ENCODE results near the gene PDXK. TPM values are rescaled to one million over a fixed set of nuclear protein-coding genes. Genes with fewer than 3 reads are reported as not detected.

Gene PDXK
- total RNA-seq, 2 donors from 2014 or later, result 33.7 to 68.9 TPM

DNA sequence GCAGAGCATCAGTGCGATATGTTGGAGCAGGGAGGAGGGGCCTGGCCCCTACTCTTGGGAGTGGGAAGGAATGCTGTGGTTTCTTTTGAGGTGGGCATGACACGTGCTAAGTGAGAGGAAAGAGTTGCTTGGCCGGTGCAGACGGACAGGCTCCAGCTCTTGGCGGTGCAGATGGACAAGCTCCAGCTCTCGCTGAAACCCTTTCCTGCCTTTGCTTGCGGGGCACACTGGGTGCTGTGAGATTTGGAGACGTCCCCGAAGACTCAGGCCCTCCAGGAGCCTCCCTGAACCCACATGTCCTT, 15.9 kb downstream of the PDXK start:
- WGBS, 2 donors, result 60 to 70% methylated on average over 9 of the region's 9 CpGs
- H3K27ac ChIP-seq, result peak overlapping the region in 2 of 4 donors; percentile 55 to 69
- H3K4me1 ChIP-seq, result peaks cover 32% of the 10 kb centered on the region
- no peaks in the 10 kb centered on the region for H3K9me3 ChIP-seq
- ATAC-seq, result no peak
- no peak for DNase-seq
- no peaks in the 10 kb centered on the region for H3K36me3 ChIP-seq (replicated peaks in 1 of 2; ENCODE audit: insufficient read depth in 1 of 2, low read depth in 2 of 2)
- H3K4me3 ChIP-seq, result no peak overlapping the region
- no peak for TF ChIP-seq POLR2A (IDR thresholded peaks at IDR 0.05)
- TF ChIP-seq, protein P1, sequence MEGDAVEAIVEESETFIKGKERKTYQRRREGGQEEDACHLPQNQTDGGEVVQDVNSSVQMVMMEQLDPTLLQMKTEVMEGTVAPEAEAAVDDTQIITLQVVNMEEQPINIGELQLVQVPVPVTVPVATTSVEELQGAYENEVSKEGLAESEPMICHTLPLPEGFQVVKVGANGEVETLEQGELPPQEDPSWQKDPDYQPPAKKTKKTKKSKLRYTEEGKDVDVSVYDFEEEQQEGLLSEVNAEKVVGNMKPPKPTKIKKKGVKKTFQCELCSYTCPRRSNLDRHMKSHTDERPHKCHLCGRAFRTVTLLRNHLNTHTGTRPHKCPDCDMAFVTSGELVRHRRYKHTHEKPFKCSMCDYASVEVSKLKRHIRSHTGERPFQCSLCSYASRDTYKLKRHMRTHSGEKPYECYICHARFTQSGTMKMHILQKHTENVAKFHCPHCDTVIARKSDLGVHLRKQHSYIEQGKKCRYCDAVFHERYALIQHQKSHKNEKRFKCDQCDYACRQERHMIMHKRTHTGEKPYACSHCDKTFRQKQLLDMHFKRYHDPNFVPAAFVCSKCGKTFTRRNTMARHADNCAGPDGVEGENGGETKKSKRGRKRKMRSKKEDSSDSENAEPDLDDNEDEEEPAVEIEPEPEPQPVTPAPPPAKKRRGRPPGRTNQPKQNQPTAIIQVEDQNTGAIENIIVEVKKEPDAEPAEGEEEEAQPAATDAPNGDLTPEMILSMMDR (IDR thresholded peaks at IDR 0.05), result no peak
- H3K27me3 ChIP-seq, result no peaks in the 10 kb centered on the region
- intact Hi-C loops (cut with DNase I), result no loop called here

DNA sequence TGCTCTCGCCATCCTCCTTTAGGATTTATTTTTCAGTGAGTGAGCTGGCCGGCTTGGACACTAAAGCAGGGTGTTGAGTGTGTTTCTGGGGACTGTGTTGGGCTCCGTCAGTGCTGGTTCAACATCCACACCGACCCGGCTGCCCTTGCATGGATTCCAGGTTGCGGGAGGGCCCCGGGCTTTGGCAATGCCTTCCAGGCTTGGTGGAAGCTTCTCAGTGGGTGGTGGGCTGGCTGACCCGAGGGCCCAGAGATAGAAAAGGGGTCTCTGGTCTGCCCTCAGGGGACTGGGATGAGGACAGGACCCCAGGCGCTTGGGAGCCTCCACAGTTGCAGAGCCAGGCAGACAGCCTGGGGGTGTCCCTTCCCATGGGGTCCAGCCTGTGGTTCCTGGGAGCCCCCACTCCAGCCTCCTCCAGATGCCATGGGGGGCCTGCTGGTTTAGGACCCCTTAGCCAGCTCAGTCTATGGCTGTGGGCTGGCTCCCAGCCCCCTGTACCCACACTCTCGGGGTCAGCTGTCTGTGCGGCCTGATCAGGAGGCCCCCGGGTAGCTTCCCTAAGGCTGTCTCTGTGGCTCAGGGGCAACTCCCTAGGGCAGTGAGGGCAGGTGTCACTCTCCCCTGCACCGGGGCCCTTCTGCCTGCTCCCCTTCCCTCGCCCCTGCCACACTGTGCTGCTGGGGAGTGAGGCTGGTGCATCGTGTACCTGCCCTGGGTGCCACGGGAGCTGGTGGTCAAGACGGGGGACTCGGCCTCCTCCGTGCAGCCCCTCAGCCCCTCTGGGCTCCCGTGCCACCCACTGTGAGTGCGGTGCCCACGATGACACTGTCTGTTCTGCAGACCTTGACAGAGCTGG, 16.5 kb downstream of the PDXK start:
- Histone ChIP-seq H3K36me3 (replicated peaks in 1 of 2; ENCODE audit: insufficient read depth in 1 of 2, low read depth in 2 of 2) (no peaks in the 10 kb centered on the region), H3K4me1 (peaks cover 32% of the 10 kb centered on the region), H3K4me3 (no peak overlapping the region), H3K27me3 (no peaks in the 10 kb centered on the region), H3K27ac (peak overlapping the region in 1 of 4 donors; percentile 69), H3K9me3 (no peaks in the 10 kb centered on the region)
- 82 to 96% methylated on average over 10 to 21 of the region's 22 CpGs for WGBS, 2 donors
- DNase-seq (no peak), ATAC-seq (no peak)
- intact Hi-C loops (cut with DNase I), result no loop called here
- TF ChIP-seq, protein P1 (IDR thresholded peaks at IDR 0.05), result no peak
- no peak for TF ChIP-seq POLR2A (IDR thresholded peaks at IDR 0.05)

DNA sequence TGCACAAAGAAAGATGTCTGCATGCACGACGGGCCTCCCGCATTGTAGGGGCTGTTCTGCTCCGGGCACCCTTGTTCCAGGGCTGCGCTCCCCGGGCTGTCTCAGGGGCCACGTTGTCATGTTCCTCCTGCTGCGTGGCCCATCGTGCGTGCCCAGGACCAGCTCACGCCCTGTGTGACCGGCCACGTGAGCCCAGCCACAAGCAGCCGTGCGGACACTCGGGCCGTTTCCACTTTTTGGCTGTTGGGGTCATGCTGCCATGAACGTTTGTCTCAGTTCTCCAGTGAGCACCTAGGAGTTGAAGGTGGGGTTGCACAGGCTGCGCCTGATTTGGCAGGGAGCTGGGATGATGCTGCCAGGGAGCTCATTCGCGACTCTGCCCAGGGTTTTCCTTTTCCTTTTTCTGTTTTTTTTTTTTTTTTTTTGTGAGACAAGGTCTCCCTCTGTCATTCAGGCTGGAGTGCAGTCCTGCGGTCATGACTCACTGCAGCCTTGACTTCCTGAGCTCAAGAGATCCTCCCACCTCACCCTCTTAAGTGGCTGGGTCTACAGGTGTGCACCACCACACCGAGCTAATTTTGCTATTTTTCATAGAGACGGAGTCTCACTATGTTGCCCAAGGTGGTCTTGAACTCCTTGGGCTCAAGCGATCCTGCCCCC, 17.4 kb downstream of the PDXK start:
- H3K27ac ChIP-seq, result no peak overlapping the region
- no peak for ATAC-seq
- no peak for TF ChIP-seq POLR2A (IDR thresholded peaks at IDR 0.05)
- TF ChIP-seq, protein P1 (IDR thresholded peaks at IDR 0.05), result no peak
- H3K4me3 ChIP-seq, result no peak overlapping the region
- no peak for DNase-seq
- WGBS, 2 donors, result 90 to 93% methylated on average over 20 to 25 of the region's 25 CpGs
- intact Hi-C loops (cut with DNase I), result no loop called here
- no peaks in the 10 kb centered on the region for H3K27me3 ChIP-seq
- no peaks in the 10 kb centered on the region for H3K36me3 ChIP-seq (replicated peaks in 1 of 2; ENCODE audit: insufficient read depth in 1 of 2, low read depth in 2 of 2)
- H3K4me1 ChIP-seq, result peaks cover 28% of the 10 kb centered on the region
- H3K9me3 ChIP-seq, result no peaks in the 10 kb centered on the region

DNA sequence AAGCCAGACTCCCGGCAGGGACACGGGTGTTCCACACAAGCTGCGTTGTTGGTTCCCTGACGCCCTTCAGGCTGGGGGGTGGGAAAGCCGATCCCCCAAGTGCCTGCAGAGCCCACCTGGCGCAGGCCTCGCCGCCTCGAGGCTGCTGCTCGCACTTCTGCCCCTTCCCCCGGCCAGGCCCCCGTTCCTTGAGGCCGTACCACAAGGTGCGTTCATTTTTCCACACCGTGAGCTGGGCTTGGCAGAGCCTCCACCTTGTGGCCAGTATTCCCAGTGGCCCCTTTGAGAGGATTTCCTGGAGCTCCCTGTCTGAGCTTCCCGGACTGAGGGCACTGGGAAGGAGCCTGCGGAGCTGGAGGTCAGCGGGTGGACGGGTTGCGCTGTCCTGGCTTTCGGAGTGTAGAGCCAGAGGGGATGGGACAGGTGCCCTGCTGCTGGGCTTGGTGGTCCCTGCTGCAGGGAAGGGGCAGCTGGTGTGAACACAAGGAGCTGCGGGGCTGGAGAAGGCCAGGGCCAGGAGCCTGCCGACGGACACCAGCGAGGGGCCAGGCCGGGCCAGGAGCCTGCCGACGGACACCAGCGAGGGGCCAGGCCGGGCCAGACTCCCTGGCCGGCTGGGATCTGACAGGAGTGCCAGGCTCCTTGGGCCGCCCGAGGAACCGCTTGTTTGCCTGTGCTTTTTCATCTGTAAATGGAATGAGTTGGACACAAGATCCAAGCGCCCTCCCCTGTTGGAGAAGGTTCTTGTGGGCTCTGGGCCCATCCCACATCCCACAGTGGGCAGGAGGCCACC, 18.4 kb downstream of the PDXK start:
- Histone ChIP-seq H3K36me3 (replicated peaks in 1 of 2; ENCODE audit: insufficient read depth in 1 of 2, low read depth in 2 of 2) (peaks cover 0 to 2% of the 10 kb centered on the region in 2 donors), H3K4me3 (no peak overlapping the region), H3K27ac (no peak overlapping the region), H3K9me3 (no peaks in the 10 kb centered on the region), H3K27me3 (no peaks in the 10 kb centered on the region), H3K4me1 (peaks cover 18% of the 10 kb centered on the region)
- intact Hi-C loops (cut with DNase I), result no loop called here
- DNase-seq (no peak), ATAC-seq (no peak)
- WGBS, 2 donors, result 90 to 94% methylated on average over 17 to 34 of the region's 35 CpGs
- no peak for TF ChIP-seq POLR2A (IDR thresholded peaks at IDR 0.05)
- TF ChIP-seq, protein P1 (IDR thresholded peaks at IDR 0.05), result no peak

Measured in body of pancreas (tissue), 4 donors.